Measurements from ENCODE around the gene CACNB3. TPM values are rescaled to one million over a fixed set of nuclear protein-coding genes. Genes with fewer than 3 reads are reported as not detected.

The CACNB3 gene
- total RNA-seq, 1 donor from 2014 or later = 40.5 TPM

DNA sequence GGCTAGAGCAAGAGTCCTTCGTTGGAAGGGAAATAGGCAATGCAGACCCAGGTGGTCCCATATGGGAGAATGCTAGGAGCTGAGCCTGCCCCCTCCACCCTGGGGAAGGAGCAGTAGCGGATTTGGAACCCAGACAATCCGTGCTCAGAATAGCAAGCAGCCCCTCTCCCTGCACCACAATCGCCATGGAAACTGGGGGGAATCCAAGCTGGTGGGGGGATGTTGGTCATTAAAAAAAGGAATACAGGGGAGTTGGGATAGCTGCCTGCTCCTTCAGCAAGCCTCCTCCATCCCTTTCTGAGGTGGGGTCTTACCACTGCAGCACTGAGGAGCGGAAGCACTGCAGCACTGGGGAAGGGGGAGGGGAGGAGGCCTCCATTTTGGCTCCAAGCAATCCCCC is 44.5 kb downstream of the CACNB3 start:
- Histone ChIP-seq H3K4me2 (ENCODE audit: low read length) (no peak overlapping the region), H2AFZ (ENCODE audit: low read depth, low read length) (no peak overlapping the region), H4K20me1 (ENCODE audit: insufficient read depth, low read length) (no peaks in the 10 kb centered on the region), H3K27ac (ENCODE audit: low read depth, low read length) (no peak overlapping the region), H3K4me1 (ENCODE audit: insufficient read depth, low read length) (peaks cover 8% of the 10 kb centered on the region), H3K79me2 (ENCODE audit: insufficient read depth, low read length) (no peaks in the 10 kb centered on the region), H3K9me3 (ENCODE audit: insufficient read depth, low read depth, low read length) (no peaks in the 10 kb centered on the region), H3K36me3 (ENCODE audit: insufficient read depth, low read length) (no peaks in the 10 kb centered on the region), H3K27me3 (ENCODE audit: insufficient read depth, low read length) (peaks cover 36% of the 10 kb centered on the region), H3K9ac (ENCODE audit: low read length) (no peak overlapping the region), H3K4me3 (ENCODE audit: insufficient read depth, low read depth, low read length) (no peak overlapping the region)
- DNase-seq (ENCODE audit: low read depth) (no peak), FAIRE-seq (no peak)
- Mint-ChIP-seq H3K27me3 (ENCODE audit: low read depth, unreplicated experiment) (peaks cover 26% of the 10 kb centered on the region), H3K27ac (ENCODE audit: unreplicated experiment) (no peak overlapping the region), H3K36me3 (ENCODE audit: low read depth, unreplicated experiment) (peaks cover 6% of the 10 kb centered on the region), H3K4me1 (ENCODE audit: low read depth, unreplicated experiment) (peaks cover 2% of the 10 kb centered on the region), H3K4me3 (ENCODE audit: unreplicated experiment) (no peak overlapping the region), H3K9me3 (ENCODE audit: unreplicated experiment) (no peaks in the 10 kb centered on the region)
- TF ChIP-seq EZH2 (IDR thresholded peaks at IDR 0.05; ENCODE audit: insufficient read depth, low read length) = no peak
- TF ChIP-seq CTCF (IDR thresholded peaks at IDR 0.05; ENCODE audit: insufficient read depth, low read depth, low read length) = no peak

DNA sequence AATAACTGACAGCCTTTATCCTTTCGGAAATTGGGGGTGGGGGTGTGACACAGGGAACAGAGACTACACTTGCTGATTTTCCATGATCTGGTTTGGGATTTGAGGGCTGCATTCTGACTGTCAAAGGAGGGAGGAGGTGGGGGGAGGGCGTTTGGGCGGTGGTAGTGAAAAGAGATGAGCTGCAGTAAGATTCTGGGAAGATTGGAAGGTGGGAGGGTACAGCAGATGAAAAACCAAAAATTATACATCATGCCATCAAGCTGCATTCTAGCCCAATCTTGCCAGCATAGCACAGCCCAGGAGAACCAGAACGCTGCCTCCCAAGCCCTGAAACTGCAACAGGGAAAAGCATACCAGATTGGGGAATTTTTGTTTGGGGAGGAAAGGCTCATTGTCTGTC is 45.0 kb downstream of the CACNB3 start:
- Histone ChIP-seq H3K9me3 (ENCODE audit: insufficient read depth, low read depth, low read length) (no peaks in the 10 kb centered on the region), H3K27ac (ENCODE audit: low read depth, low read length) (no peak overlapping the region), H3K27me3 (ENCODE audit: insufficient read depth, low read length) (peaks cover 36% of the 10 kb centered on the region), H3K79me2 (ENCODE audit: insufficient read depth, low read length) (no peaks in the 10 kb centered on the region), H3K4me1 (ENCODE audit: insufficient read depth, low read length) (peaks cover 8% of the 10 kb centered on the region), H3K9ac (ENCODE audit: low read length) (no peak overlapping the region), H4K20me1 (ENCODE audit: insufficient read depth, low read length) (no peaks in the 10 kb centered on the region), H3K36me3 (ENCODE audit: insufficient read depth, low read length) (no peaks in the 10 kb centered on the region), H3K4me3 (ENCODE audit: insufficient read depth, low read depth, low read length) (no peak overlapping the region), H2AFZ (ENCODE audit: low read depth, low read length) (no peak overlapping the region), H3K4me2 (ENCODE audit: low read length) (no peak overlapping the region)
- Mint-ChIP-seq H3K4me1 (ENCODE audit: low read depth, unreplicated experiment) (peaks cover 2% of the 10 kb centered on the region), H3K4me3 (ENCODE audit: unreplicated experiment) (no peak overlapping the region), H3K27me3 (ENCODE audit: low read depth, unreplicated experiment) (peaks cover 26% of the 10 kb centered on the region), H3K27ac (ENCODE audit: unreplicated experiment) (no peak overlapping the region), H3K9me3 (ENCODE audit: unreplicated experiment) (no peaks in the 10 kb centered on the region), H3K36me3 (ENCODE audit: low read depth, unreplicated experiment) (peaks cover 6% of the 10 kb centered on the region)
- no peak for FAIRE-seq
- no peak for DNase-seq (ENCODE audit: low read depth)
- TF ChIP-seq CTCF (IDR thresholded peaks at IDR 0.05; ENCODE audit: insufficient read depth, low read depth, low read length) (no peak), EZH2 (IDR thresholded peaks at IDR 0.05; ENCODE audit: insufficient read depth, low read length) (no peak)

- no peak for TF ChIP-seq CTCF (IDR thresholded peaks at IDR 0.05; ENCODE audit: insufficient read depth, low read depth, low read length)
- no peak for TF ChIP-seq EZH2 (IDR thresholded peaks at IDR 0.05; ENCODE audit: insufficient read depth, low read length)
- Histone ChIP-seq H3K27ac (ENCODE audit: low read depth, low read length) (no peak within 1 kb of the TSS), H3K9me3 (ENCODE audit: insufficient read depth, low read depth, low read length) (no peaks in the 10 kb centered on the region), H3K4me2 (ENCODE audit: low read length) (peak within 1 kb of the TSS; percentile 88), H3K36me3 (ENCODE audit: insufficient read depth, low read length) (no peaks in the 10 kb centered on the region), H3K79me2 (ENCODE audit: insufficient read depth, low read length) (no peaks in the 10 kb centered on the region), H3K4me3 (ENCODE audit: insufficient read depth, low read depth, low read length) (peak within 1 kb of the TSS; percentile 66), H4K20me1 (ENCODE audit: insufficient read depth, low read length) (no peaks in the 10 kb centered on the region), H2AFZ (ENCODE audit: low read depth, low read length) (peak within 1 kb of the TSS; percentile 93), H3K9ac (ENCODE audit: low read length) (peak within 1 kb of the TSS; percentile 58), H3K4me1 (ENCODE audit: insufficient read depth, low read length) (peaks cover 8% of the 10 kb centered on the region), H3K27me3 (ENCODE audit: insufficient read depth, low read length) (peaks cover 36% of the 10 kb centered on the region)
- Mint-ChIP-seq H3K9me3 (ENCODE audit: unreplicated experiment) (no peaks in the 10 kb centered on the region), H3K36me3 (ENCODE audit: low read depth, unreplicated experiment) (peaks cover 6% of the 10 kb centered on the region), H3K4me1 (ENCODE audit: low read depth, unreplicated experiment) (peaks cover 2% of the 10 kb centered on the region), H3K27me3 (ENCODE audit: low read depth, unreplicated experiment) (peaks cover 26% of the 10 kb centered on the region), H3K4me3 (ENCODE audit: unreplicated experiment) (peak within 1 kb of the TSS; percentile 90), H3K27ac (ENCODE audit: unreplicated experiment) (peak within 1 kb of the TSS; percentile 58)
- DNase-seq (ENCODE audit: low read depth) (peak; percentile 80), FAIRE-seq (no peak)
These were observed 47.2 kb downstream of the CACNB3 start, which contains the start of gene RND1 for GRCh38 chr12:48865281-48866051. Gene RND1, minus strand, starts transcription at chr12:48865870. Its CDS starts 103 bp downstream, at chr12:48865767.

Data from astrocyte (in vitro differentiated cells and primary cell).